HEK293 (cell line): Measurements from ENCODE around the gene NINJ2.
A peak's percentile ranks its signal among the peaks of the same experiment; 100 is the strongest.

Experiments
- CTCF ChIA-PET: fragments of 350-600 bp; formaldehyde crosslinking; extraction: SDS; loops from one replicate; lab custom pipeline; 2021; ENCODE audit warnings: antibody characterized with exemption; lab: Yijun Ruan, JAX
- POLR2A ChIA-PET: fragments of 300-600 bp; formaldehyde crosslinking; extraction: SDS; loops from one replicate; lab custom pipeline; 2020; ENCODE audit warnings: antibody characterized with exemption, inconsistent platforms; lab: Yijun Ruan, JAX
- H3K27ac ChIP-seq: fragments of 200-500 bp; sonication (Bioruptor generic); 2 replicates; pipeline ENCODE4 v1.5.1; 2014; ENCODE audit warnings: low read depth, low read length, control low read depth, inconsistent platforms; ENCODE audit errors: extremely low read depth
- H3K36me3 ChIP-seq, 2 experiments: fragments of 200-500 bp in 1 of 2; sonication (Bioruptor generic) in 1 of 2; 1 replicate in 1 of 2; 2 replicates in 1 of 2; pipeline ENCODE4 v1.5.1; 2014 to 2017; ENCODE audit warnings: inconsistent platforms in 2 of 2, low read length in 2 of 2; ENCODE audit not compliant: control insufficient read depth in 2 of 2, insufficient read depth in 1 of 2
- H3K4me1 ChIP-seq: fragments of 200-500 bp; sonication (Bioruptor generic); 2 replicates; pipeline ENCODE4 v1.5.1; 2014; ENCODE audit warnings: mild to moderate bottlenecking, low read length, inconsistent platforms; ENCODE audit not compliant: control insufficient read depth, insufficient read depth
- H3K4me3 ChIP-seq: 2 replicates; pipeline ENCODE4 v1.5.1; 2011; ENCODE audit warnings: low read depth, mild to moderate bottlenecking, control low read depth, low read length, moderate library complexity
- H3K9me3 ChIP-seq: fragments of 200-500 bp; sonication (Bioruptor generic); 2 replicates; pipeline ENCODE4 v1.5.1; 2014; ENCODE audit warnings: low read depth, low read length, inconsistent platforms; ENCODE audit not compliant: control insufficient read depth, insufficient read depth
- EGR2 ChIP-seq: fragments of 450-650 bp; formaldehyde crosslinking; IDR thresholded peaks from 2 replicates; pipeline ENCODE4 v1.5.1; 2016; ENCODE audit warnings: low read depth, missing biosample characterization, missing genetic modification characterization
- GLIS1 ChIP-seq: fragments of 450-650 bp; formaldehyde crosslinking; IDR thresholded peaks from 2 replicates; pipeline ENCODE4 v1.5.1; 2016; ENCODE audit warnings: missing biosample characterization, missing genetic modification characterization
- GLIS2 ChIP-seq: fragments of 450-650 bp; formaldehyde crosslinking; IDR thresholded peaks from 2 replicates; pipeline ENCODE4 v1.5.1; 2016; ENCODE audit warnings: missing biosample characterization, missing genetic modification characterization
- INSM2 ChIP-seq: fragments of 450-650 bp; formaldehyde crosslinking; IDR thresholded peaks from 2 replicates; pipeline ENCODE4 v1.5.1; 2016; ENCODE audit warnings: missing biosample characterization, missing genetic modification characterization
- KLF9 ChIP-seq: fragments of 450-650 bp; formaldehyde crosslinking; IDR thresholded peaks from 2 replicates; pipeline ENCODE4 v1.5.1; 2016; ENCODE audit warnings: missing biosample characterization, missing genetic modification characterization, low read depth
- ZFHX2 ChIP-seq: fragments of 450-650 bp; formaldehyde crosslinking; conservative IDR thresholded peaks from 2 replicates; pipeline ENCODE4 v1.5.1; 2016; ENCODE audit warnings: missing biosample characterization, missing genetic modification characterization
- ZIC2 ChIP-seq: fragments of 450-650 bp; formaldehyde crosslinking; IDR thresholded peaks from 2 replicates; pipeline ENCODE4 v1.5.1; 2016; ENCODE audit warnings: missing biosample characterization, missing genetic modification characterization
- ZNF398 ChIP-seq: fragments of 450-650 bp; formaldehyde crosslinking; IDR thresholded peaks from 2 replicates; pipeline ENCODE4 v1.5.1; 2017; ENCODE audit warnings: missing biosample characterization, missing genetic modification characterization
- ZNF692 ChIP-seq: fragments of 450-650 bp; formaldehyde crosslinking; IDR thresholded peaks from 2 replicates; pipeline ENCODE4 v1.5.1; 2016; ENCODE audit warnings: missing biosample characterization, missing genetic modification characterization
- ZNF791 ChIP-seq: fragments of 450-650 bp; formaldehyde crosslinking; IDR thresholded peaks from 2 replicates; pipeline ENCODE4 v1.5.1; 2016; ENCODE audit warnings: missing biosample characterization, missing genetic modification characterization

The NINJ2 gene

GRCh38 chr12:544142-544541 lies 119.1 kb downstream of the NINJ2 start:
- TF ChIP-seq ZNF791 (tag by site-specific recombination) (no peak), KLF9 (tag by site-specific recombination) (no peak)
- Histone ChIP-seq H3K9me3 (no peaks in the 10 kb centered on the region), H3K4me1 (no peaks in the 10 kb centered on the region), H3K4me3 (no peak overlapping the region), H3K36me3 (peaks cover 0 to 4% of the 10 kb centered on the region in 2 experiments; a peak in 2 of 3 replicates), H3K27ac (no peak overlapping the region)
- ChIA-PET POLR2A (interaction anchor here (0.5 kb wide), 1 partner anchor 102 kb away, joined by 5 read pairs; no protein-coding TSS in a partner anchor), CTCF (interaction anchor here (0.7 to 3.6 kb wide), 7 partner anchors 51 to 120 kb away, joined by 3 to 37 read pairs (median 4); no protein-coding TSS in a partner anchor)

- no peak overlapping the region for H3K27ac ChIP-seq
- POLR2A ChIA-PET, result no interaction called here
- TF ChIP-seq INSM2 (tag by site-specific recombination), result no peak
Observed at GRCh38 chr12:543114-543451, 120.2 kb downstream of the NINJ2 start.

GRCh38 chr12:542395-543113 lies 120.7 kb downstream of the NINJ2 start:
- no peaks in the 10 kb centered on the region for H3K9me3 ChIP-seq
- no peak overlapping the region for H3K4me3 ChIP-seq
- 0 out of 2 replicates have a peak, but pooled peaks have one; percentile 35 for TF ChIP-seq GLIS2
- no peak for TF ChIP-seq ZNF398 (tag by site-specific recombination)
- 0 out of 2 replicates have a peak, but pooled peaks have one; percentile 27 for TF ChIP-seq ZNF692 (tag by site-specific recombination)
- TF ChIP-seq GLIS1 (tag by site-specific recombination), result peak; percentile 85
- no peak for TF ChIP-seq KLF9 (tag by site-specific recombination)
- peak; percentile 54 for TF ChIP-seq ZFHX2 (tag by site-specific recombination)
- peak; percentile 98 for TF ChIP-seq ZIC2
- peak; percentile 42 for TF ChIP-seq EGR2 (tag by site-specific recombination)
- H3K4me1 ChIP-seq, result no peaks in the 10 kb centered on the region; the same call in 1 of the 2 replicates
- CTCF ChIA-PET, result interaction anchor here (0.6 to 3.6 kb wide), 4 partner anchors 34 to 102 kb away, joined by 3 to 37 read pairs (median 14); no protein-coding TSS in a partner anchor
- POLR2A ChIA-PET, result no interaction called here
- H3K27ac ChIP-seq, result no peak overlapping the region
- no peaks in the 10 kb centered on the region for H3K36me3 ChIP-seq

More at GRCh38 chr12:543114-543451, 120.2 kb downstream of the NINJ2 start:
- CTCF ChIA-PET, result interaction anchor here (0.7 to 3.6 kb wide), 5 partner anchors 12 to 103 kb away, joined by 3 to 37 read pairs (median 8); no protein-coding TSS in a partner anchor
- Histone ChIP-seq H3K36me3 (peaks cover 0 to 3% of the 10 kb centered on the region in 2 experiments; a peak in 1 of 3 replicates), H3K4me3 (no peak overlapping the region), H3K9me3 (no peaks in the 10 kb centered on the region), H3K4me1 (no peaks in the 10 kb centered on the region; the same call in 1 of the 2 replicates)
